Measurements from ENCODE around the gene UBA1. TPM values are rescaled to one million over a fixed set of nuclear protein-coding genes. Genes with fewer than 3 reads are reported as not detected.

The UBA1 gene
- total and polyA plus RNA-seq, 7 donors: 72.7 to 126 (median 81.1) TPM

- Histone ChIP-seq H3K36me3 (peaks cover 19 to 57% (median 33%) of the 10 kb centered on the region in 4 donors), H3K27ac (no peak overlapping the region), H3K27me3 (no peaks in the 10 kb centered on the region), H3K4me3 (no peak overlapping the region), H3K9me3 (no peaks in the 10 kb centered on the region), H3K4me1 (peaks cover 0 to 23% (median 11%) of the 10 kb centered on the region in 4 donors)
- TF ChIP-seq POLR2AphosphoS5 (IDR thresholded peaks at IDR 0.05) (no peak), EP300 (IDR thresholded peaks at IDR 0.05) (no peak), POLR2A (IDR thresholded peaks at IDR 0.05) (no peak)
- TF ChIP-seq, protein P1, sequence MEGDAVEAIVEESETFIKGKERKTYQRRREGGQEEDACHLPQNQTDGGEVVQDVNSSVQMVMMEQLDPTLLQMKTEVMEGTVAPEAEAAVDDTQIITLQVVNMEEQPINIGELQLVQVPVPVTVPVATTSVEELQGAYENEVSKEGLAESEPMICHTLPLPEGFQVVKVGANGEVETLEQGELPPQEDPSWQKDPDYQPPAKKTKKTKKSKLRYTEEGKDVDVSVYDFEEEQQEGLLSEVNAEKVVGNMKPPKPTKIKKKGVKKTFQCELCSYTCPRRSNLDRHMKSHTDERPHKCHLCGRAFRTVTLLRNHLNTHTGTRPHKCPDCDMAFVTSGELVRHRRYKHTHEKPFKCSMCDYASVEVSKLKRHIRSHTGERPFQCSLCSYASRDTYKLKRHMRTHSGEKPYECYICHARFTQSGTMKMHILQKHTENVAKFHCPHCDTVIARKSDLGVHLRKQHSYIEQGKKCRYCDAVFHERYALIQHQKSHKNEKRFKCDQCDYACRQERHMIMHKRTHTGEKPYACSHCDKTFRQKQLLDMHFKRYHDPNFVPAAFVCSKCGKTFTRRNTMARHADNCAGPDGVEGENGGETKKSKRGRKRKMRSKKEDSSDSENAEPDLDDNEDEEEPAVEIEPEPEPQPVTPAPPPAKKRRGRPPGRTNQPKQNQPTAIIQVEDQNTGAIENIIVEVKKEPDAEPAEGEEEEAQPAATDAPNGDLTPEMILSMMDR (IDR thresholded peaks at IDR 0.05): no peak
- WGBS, 2 donors: 94 to 96% methylated on average over 13 of the region's 13 CpGs
- intact Hi-C loops (cut with DNase I): no loop called here
- DNase-seq: no peak
Measured at GRCh38 chrX:47223476-47224250, 30.0 kb downstream of the UBA1 start.

- peaks cover 19 to 63% (median 33%) of the 10 kb centered on the region in 4 donors for H3K36me3 ChIP-seq
- 90 to 94% methylated on average over 17 of the region's 17 CpGs for WGBS, 2 donors
Measured at GRCh38 chrX:47224266-47224895, 30.8 kb downstream of the UBA1 start.

GRCh38 chrX:47224896-47225290, 31.3 kb downstream of the UBA1 start:
- H3K9me3 ChIP-seq: no peaks in the 10 kb centered on the region
- no peak overlapping the region for H3K4me3 ChIP-seq
- WGBS, 2 donors: 92 to 95% methylated on average over 4 of the region's 4 CpGs
- peaks cover 0 to 12% (median 8%) of the 10 kb centered on the region in 4 donors for H3K4me1 ChIP-seq
- H3K36me3 ChIP-seq: peaks cover 19 to 65% (median 33%) of the 10 kb centered on the region in 4 donors
- TF ChIP-seq POLR2A (IDR thresholded peaks at IDR 0.05) (no peak), POLR2AphosphoS5 (IDR thresholded peaks at IDR 0.05) (no peak), EP300 (IDR thresholded peaks at IDR 0.05) (no peak)
- TF ChIP-seq, protein P1 (IDR thresholded peaks at IDR 0.05): no peak
- intact Hi-C loops (cut with DNase I): no loop called here
- DNase-seq: no peak
- no peak overlapping the region for H3K27ac ChIP-seq
- no peaks in the 10 kb centered on the region for H3K27me3 ChIP-seq

More at GRCh38 chrX:47224266-47224895, 30.8 kb downstream of the UBA1 start:
- no peak for TF ChIP-seq POLR2A (IDR thresholded peaks at IDR 0.05)
- TF ChIP-seq, protein P1 (IDR thresholded peaks at IDR 0.05): no peak
- TF ChIP-seq POLR2AphosphoS5 (IDR thresholded peaks at IDR 0.05): no peak
- no peak for TF ChIP-seq EP300 (IDR thresholded peaks at IDR 0.05)
- H3K27ac ChIP-seq: no peak overlapping the region
- intact Hi-C loops (cut with DNase I): no loop called here
- H3K4me3 ChIP-seq: no peak overlapping the region
- no peaks in the 10 kb centered on the region for H3K27me3 ChIP-seq
- no peak for DNase-seq
- peaks cover 0 to 16% (median 11%) of the 10 kb centered on the region in 4 donors for H3K4me1 ChIP-seq
- no peaks in the 10 kb centered on the region for H3K9me3 ChIP-seq

- Histone ChIP-seq H3K27me3 (no peaks in the 10 kb centered on the region), H3K4me1 (peaks cover 0 to under 1% (median 0%) of the 10 kb centered on the region in 4 donors), H3K36me3 (peaks cover 19 to 65% (median 33%) of the 10 kb centered on the region in 4 donors), H3K27ac (no peak overlapping the region), H3K9me3 (no peaks in the 10 kb centered on the region), H3K4me3 (no peak overlapping the region)
- WGBS, 2 donors: 81 to 92% methylated on average over 6 of the region's 6 CpGs
- intact Hi-C loops (cut with DNase I): no loop called here
- no peak for DNase-seq
- TF ChIP-seq POLR2A (IDR thresholded peaks at IDR 0.05) (no peak), EP300 (IDR thresholded peaks at IDR 0.05) (no peak), POLR2AphosphoS5 (IDR thresholded peaks at IDR 0.05) (no peak)
- TF ChIP-seq, protein P1 (IDR thresholded peaks at IDR 0.05): no peak
Measured at GRCh38 chrX:47226071-47226470, 32.4 kb downstream of the UBA1 start.
